HG03520 (cell line): ENCODE results near the gene VWA3A.

Experiments
- ATAC-seq: cut with Tn5 transposase; IDR thresholded peaks from one replicate; pipeline ENCODE4 v1.9.1; 2021; ENCODE audit warnings: mild to moderate bottlenecking, moderate library complexity; ENCODE audit not compliant: unreplicated experiment

VWA3A gene

GRCh38 chr16:22198547-22199293 lies 106.4 kb downstream of the VWA3A start:
- no peak for ATAC-seq

- no peak for ATAC-seq
These were observed 109.9 kb downstream of the VWA3A start for GRCh38 chr16:22202261-22202637.

- ATAC-seq = no peak
These were observed 110.8 kb downstream of the VWA3A start for GRCh38 chr16:22203091-22203490.

- no peak for ATAC-seq
These were observed 111.8 kb downstream of the VWA3A start for GRCh38 chr16:22204091-22204655.

GRCh38 chr16:22205577-22206012 lies 113.3 kb downstream of the VWA3A start:
- ATAC-seq = no peak

DNA sequence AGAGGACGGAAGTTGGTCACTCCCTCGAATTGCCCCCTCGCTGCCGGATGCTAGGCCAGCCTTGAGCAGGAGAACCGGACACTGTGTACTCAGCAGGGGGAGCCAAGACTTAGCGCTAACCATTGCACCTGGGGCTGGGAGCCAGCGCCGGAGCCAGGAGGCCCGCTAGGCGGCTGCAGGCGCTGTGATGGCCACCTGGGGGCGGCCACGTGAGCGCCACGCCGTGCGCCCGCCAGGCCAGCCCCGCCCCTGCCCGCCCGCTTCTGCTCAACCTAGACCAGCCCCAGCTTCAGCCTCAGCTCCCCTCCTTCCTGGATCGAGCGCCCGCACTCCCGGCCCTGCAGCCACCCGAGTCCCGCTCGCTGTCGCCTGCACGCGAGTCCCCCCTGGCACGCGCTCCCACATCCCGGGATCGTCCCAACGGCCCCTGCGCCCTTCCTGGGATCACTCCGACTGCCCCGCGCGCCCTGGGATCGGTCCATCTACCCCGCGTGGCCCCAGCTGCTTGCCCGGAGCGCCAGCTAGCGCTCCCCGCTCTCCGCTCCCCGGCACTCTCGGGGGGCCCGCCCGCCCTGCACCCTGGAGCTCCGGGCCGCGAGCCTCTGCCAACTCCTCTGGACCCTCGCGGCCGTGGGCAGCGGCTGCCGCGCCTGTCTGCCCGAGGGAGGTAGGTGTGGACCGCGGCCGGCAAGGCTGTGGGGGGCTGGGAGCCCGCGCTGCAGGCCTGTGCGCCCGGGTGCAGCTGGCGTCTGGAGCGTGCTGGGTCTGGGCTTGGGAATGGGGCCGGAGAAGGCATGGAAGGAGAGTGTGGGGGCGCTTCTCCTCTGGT lies 113.9 kb downstream of the VWA3A start, which contains the start of gene EEF2K:
EEF2K (plus strand) TSS at position 266 of the 829 bp plus-strand sequence. CDS start 19,452 bp downstream, outside the sequence.
- peak; percentile 81 for ATAC-seq
